K562 (cell line): Measurements from ENCODE around the gene MPV17L2.

Source experiments
- BRF1 ChIP-seq: IDR thresholded peaks from 3 replicates; pipeline ENCODE4 v1.6.1; 2011; ENCODE audit warnings: borderline replicate concordance, mild to moderate bottlenecking; ENCODE audit not compliant: insufficient read length; ENCODE audit errors: extremely low read depth
- ELF1 ChIP-seq: fragments of 200-800 bp; sonication (Bioruptor generic); IDR thresholded peaks from 2 replicates; pipeline ENCODE4 v1.6.1; 2016; ENCODE audit warnings: missing genetic modification characterization, missing compliant biosample characterization
- FOXJ3 ChIP-seq: sonication (generic); formaldehyde crosslinking; IDR thresholded peaks from 2 replicates; pipeline ENCODE4 v1.4.0; 2020; ENCODE audit warnings: mild to moderate bottlenecking, missing genetic modification reagents
- KHSRP ChIP-seq: fragments of 450-650 bp; IDR thresholded peaks from 2 replicates; pipeline ENCODE4 v1.6.1; 2017
- MXI1 ChIP-seq: IDR thresholded peaks from 2 replicates; pipeline ENCODE4 v1.6.1; 2011; ENCODE audit warnings: low read depth, mild to moderate bottlenecking, improper control_type of control experiment, low read length
- TEAD1 ChIP-seq, 2 experiments: fragments of 450-650 bp in 1 of 2; sonication (generic) in 1 of 2; formaldehyde crosslinking; IDR thresholded peaks; 2 replicates each; pipeline versions ENCODE4 v1.4.0 to v1.8.0; 2020 to 2022; ENCODE audit warnings: mild to moderate bottlenecking in 2 of 2, missing genetic modification reagents in 1 of 2
- ZBTB1 ChIP-seq: sonication (generic); formaldehyde crosslinking; IDR thresholded peaks from 2 replicates; pipeline ENCODE4 v1.8.1; 2023; ENCODE audit warnings: missing genetic modification reagents, low read depth, mild to moderate bottlenecking, borderline replicate concordance
- ZNF263 ChIP-seq: sonication (generic); formaldehyde crosslinking; IDR thresholded peaks from 2 replicates; pipeline ENCODE4 v1.8.0; 2022; ENCODE audit warnings: mild to moderate bottlenecking, missing genetic modification reagents, borderline replicate concordance
- ZNF3 ChIP-seq: fragments of 250-450 bp; sonication (Bioruptor Pico); IDR thresholded peaks from 2 replicates; pipeline ENCODE4 v1.5.0; 2021; ENCODE audit warnings: mild to moderate bottlenecking, moderate library complexity
- TF ChIP-seq, protein P1 (sequence below): fragments of 450-650 bp; formaldehyde crosslinking; IDR thresholded peaks from 2 replicates; pipeline ENCODE4 v1.4.0; 2020; ENCODE audit warnings: mild to moderate bottlenecking, mixed read lengths
- TF ChIP-seq, protein P2 (sequence below), 3 experiments: IDR thresholded peaks in 2 of 3; conservative IDR thresholded peaks in 1 of 3; 2 replicates each; pipeline ENCODE4 v1.5.1; 2011 to 2012; ENCODE audit warnings: low read length in 3 of 3, mild to moderate bottlenecking in 3 of 3, control low read depth in 2 of 3, improper control_type of control experiment in 1 of 3, inconsistent platforms in 1 of 3, low read depth in 1 of 3, mixed read lengths in 1 of 3, moderate library complexity in 1 of 3; ENCODE audit not compliant: insufficient read depth in 2 of 3

DNA sequence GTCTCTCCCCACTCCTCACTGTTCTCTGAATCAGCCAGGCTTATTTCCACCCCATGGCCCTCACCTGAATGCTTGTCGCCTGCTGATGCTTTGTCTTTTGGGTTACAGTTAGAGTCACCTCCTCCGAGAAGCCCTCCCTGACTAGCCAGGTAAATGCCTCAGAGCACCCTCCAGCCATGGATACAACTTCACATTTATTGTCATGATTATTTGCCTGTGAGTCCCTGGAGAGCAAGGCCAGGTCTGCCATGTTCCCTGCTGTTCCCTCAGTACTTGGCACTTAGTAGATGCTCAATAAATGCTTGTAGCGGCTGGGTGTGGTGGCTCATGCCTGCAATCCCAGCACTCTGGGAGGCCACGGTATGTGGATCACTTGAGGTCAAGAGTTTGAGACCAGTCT, 36.9 kb downstream of the MPV17L2 start:
- TF ChIP-seq, protein P1, sequence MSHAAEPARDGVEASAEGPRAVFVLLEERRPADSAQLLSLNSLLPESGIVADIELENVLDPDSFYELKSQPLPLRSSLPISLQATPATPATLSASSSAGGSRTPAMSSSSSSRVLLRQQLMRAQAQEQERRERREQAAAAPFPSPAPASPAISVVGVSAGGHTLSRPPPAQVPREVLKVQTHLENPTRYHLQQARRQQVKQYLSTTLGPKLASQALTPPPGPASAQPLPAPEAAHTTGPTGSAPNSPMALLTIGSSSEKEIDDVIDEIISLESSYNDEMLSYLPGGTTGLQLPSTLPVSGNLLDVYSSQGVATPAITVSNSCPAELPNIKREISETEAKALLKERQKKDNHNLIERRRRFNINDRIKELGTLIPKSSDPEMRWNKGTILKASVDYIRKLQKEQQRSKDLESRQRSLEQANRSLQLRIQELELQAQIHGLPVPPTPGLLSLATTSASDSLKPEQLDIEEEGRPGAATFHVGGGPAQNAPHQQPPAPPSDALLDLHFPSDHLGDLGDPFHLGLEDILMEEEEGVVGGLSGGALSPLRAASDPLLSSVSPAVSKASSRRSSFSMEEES (CRISPR knock-in tag), result no peak
- no peak for TF ChIP-seq ZBTB1 (CRISPR knock-in tag)
- no peak for TF ChIP-seq FOXJ3 (CRISPR knock-in tag)
- TF ChIP-seq ELF1 (tag), result no peak
- TF ChIP-seq, protein P2, sequence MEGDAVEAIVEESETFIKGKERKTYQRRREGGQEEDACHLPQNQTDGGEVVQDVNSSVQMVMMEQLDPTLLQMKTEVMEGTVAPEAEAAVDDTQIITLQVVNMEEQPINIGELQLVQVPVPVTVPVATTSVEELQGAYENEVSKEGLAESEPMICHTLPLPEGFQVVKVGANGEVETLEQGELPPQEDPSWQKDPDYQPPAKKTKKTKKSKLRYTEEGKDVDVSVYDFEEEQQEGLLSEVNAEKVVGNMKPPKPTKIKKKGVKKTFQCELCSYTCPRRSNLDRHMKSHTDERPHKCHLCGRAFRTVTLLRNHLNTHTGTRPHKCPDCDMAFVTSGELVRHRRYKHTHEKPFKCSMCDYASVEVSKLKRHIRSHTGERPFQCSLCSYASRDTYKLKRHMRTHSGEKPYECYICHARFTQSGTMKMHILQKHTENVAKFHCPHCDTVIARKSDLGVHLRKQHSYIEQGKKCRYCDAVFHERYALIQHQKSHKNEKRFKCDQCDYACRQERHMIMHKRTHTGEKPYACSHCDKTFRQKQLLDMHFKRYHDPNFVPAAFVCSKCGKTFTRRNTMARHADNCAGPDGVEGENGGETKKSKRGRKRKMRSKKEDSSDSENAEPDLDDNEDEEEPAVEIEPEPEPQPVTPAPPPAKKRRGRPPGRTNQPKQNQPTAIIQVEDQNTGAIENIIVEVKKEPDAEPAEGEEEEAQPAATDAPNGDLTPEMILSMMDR (IDR thresholded peaks at IDR 0.05 in 2 of 3, conservative IDR thresholded peaks at IDR 0.05 in 1 of 3; ENCODE audit: insufficient read depth in 2 of 3, low read depth in 1 of 3, low read length in 3 of 3), result no peak
- no peak for TF ChIP-seq ZNF263 (CRISPR knock-in tag)
- no peak for TF ChIP-seq TEAD1 (CRISPR knock-in tag; IDR thresholded peaks at IDR 0.05)
- TF ChIP-seq MXI1, result no peak
- no peak for TF ChIP-seq ZNF3
- TF ChIP-seq KHSRP, result no peak
- no peak for TF ChIP-seq BRF1
